ENCODE results near the gene NUTM2E.
"Not testable (repeated sequence)": the region's sequence is repeated elsewhere in the genome, so short reads cannot be mapped to it uniquely, and the experiment has no call there.

Gene NUTM2E, protein sequence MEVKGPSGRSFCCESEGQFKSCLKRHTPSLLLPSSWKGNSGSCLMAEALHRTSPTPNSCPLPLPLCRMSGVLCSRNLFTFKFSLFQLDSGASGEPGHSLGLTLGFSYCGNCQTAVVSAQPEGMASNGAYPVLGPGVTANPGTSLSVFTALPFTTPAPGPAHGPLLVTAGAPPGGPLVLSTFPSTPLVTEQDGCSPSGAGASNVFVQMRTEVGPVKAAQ (N-terminal part only)

DNA sequence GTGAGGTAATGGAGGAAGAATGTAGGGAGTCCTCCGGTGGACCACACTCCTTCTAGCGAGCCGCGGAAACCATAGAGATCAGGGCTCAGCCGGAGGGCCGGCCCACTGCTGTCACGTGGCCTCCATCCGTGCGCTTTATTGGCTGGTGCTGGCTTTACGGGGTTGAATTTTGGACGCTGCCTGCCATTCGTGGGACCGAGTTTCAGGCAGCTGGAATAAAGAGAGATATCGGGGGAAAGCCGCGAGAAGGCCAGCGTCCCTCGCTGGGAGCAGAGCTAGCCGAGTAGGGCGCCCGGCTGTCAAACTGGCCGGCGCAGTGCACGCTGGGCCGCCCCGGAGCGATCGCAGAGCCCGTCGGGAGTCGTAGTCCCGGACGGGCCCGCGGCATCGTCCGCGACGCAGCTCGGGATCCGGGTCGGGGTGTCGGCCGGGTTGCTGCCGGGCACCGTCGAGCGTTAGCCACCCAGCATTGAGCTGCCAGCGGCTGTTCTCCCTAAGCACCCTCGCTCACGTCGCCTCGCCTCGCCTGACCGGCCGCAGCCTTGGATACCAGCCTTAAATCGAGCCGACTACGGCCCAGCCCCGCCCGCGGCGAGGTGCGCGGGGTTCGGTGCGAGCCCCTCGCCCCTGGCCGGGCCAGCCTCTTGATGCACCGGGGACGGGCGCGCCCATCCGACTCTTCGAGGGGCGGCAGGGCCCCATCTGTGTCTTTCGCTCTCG, at the start of gene NUTM2E:
Gene NUTM2E (plus strand): TSS at position 244 of the 720 bp plus-strand sequence. CDS start 15,002 bp downstream, outside the sequence.
- DNase-seq (ENCODE audit: low read depth): peak; percentile 55
- peak within 1 kb of the TSS; percentile 59 for H3K4me3 ChIP-seq (ENCODE audit: low read depth, low read length)

DNA sequence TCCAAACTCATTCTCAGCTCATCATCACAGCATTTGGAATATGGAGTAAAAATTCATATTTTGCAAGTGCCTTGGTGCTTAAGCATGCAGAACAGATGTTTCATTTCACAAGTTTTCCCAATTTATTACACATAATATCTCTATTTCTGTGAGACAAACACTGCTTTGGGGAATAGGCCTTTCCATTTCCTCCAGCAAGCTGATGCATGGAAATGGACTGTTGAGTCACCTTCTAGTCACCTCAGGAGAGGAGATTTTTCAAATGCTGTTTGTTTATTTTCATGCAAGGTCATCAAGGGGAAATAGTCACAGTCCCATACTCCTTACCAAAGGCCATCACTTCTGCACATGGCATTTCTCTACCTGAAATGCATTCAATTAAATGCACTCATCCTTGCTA, 48.5 kb upstream of the NUTM2E start:
- DNase-seq (ENCODE audit: low read depth); H3K4me3 ChIP-seq (ENCODE audit: low read depth, low read length): not testable (repeated sequence)

DNA sequence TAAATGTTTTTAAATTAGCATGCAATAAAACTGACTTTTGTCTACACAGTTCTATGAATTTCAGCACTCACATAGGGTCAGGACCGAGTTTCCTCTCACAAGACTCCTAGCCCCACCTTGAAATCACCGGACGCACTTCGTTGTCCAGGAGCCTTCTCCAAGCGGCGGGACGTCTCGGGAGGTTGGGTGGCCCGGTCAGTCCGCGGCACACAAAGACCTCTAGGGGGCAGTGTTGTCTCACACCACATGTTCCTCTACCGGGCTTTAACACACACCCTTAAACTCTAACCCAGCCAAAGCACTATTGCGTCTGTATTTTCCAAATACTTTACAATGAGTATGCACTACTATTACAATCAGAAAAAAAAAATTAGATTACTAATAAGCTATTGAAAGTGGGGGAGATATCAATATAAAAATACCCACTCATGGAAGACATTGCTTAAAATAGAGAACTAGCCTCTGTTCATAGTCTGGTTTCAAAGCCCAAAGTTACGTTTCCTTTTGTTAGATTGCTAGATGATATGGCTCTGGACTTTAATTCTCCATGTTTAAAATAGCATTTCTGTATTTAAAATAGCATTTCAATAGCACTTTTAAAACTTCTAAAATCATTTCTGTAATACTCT, 47.1 kb upstream of the NUTM2E start:
- DNase-seq (ENCODE audit: low read depth): peak; percentile 68
- TF ChIP-seq, protein P1, sequence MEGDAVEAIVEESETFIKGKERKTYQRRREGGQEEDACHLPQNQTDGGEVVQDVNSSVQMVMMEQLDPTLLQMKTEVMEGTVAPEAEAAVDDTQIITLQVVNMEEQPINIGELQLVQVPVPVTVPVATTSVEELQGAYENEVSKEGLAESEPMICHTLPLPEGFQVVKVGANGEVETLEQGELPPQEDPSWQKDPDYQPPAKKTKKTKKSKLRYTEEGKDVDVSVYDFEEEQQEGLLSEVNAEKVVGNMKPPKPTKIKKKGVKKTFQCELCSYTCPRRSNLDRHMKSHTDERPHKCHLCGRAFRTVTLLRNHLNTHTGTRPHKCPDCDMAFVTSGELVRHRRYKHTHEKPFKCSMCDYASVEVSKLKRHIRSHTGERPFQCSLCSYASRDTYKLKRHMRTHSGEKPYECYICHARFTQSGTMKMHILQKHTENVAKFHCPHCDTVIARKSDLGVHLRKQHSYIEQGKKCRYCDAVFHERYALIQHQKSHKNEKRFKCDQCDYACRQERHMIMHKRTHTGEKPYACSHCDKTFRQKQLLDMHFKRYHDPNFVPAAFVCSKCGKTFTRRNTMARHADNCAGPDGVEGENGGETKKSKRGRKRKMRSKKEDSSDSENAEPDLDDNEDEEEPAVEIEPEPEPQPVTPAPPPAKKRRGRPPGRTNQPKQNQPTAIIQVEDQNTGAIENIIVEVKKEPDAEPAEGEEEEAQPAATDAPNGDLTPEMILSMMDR (conservative IDR thresholded peaks at IDR 0.05; ENCODE audit: low read depth, low read length): peak; percentile 41
- not testable (repeated sequence) for H3K4me3 ChIP-seq (ENCODE audit: low read depth, low read length)

DNA sequence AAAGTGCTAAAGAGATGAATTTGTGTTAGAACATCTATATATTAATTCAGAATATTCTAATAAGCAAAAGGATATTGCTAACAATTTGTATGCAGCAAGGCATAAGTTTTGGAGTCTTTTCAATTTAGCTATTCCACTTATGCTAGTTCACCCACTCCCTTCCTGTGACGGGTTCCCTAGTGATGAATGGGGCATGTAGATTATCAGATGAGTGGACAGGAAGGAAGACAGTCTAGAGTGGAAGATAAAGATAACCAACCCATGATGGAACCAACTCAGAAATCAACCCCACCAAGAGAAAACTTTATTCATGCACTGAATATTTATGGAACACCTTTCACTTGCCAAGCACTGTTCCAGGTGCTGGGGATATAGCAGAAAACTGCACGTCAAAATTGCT, 46.5 kb upstream of the NUTM2E start:
- H3K4me3 ChIP-seq (ENCODE audit: low read depth, low read length); DNase-seq (ENCODE audit: low read depth): not testable (repeated sequence)

DNA sequence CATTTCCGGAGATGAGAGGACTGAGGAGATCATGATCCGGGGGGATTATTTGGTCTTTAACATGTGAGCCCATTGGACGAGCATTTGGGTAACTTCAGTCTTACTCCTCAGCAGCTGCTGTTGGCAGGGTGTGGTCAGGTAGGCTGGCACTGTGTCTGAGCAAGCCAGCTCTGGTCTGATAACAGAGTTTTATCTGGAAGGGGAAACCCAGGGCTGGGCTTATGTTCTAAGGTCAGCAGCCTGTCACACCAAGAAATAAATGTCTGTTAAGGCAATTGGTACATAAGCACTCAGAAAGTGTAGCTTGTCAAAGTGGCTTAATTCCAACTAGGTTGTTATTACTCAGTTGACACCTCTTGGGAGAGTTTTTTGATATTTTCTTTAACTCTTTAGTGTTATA, 45.0 kb upstream of the NUTM2E start:
- not testable (repeated sequence) for H3K4me3 ChIP-seq (ENCODE audit: low read depth, low read length); DNase-seq (ENCODE audit: low read depth)

DNA sequence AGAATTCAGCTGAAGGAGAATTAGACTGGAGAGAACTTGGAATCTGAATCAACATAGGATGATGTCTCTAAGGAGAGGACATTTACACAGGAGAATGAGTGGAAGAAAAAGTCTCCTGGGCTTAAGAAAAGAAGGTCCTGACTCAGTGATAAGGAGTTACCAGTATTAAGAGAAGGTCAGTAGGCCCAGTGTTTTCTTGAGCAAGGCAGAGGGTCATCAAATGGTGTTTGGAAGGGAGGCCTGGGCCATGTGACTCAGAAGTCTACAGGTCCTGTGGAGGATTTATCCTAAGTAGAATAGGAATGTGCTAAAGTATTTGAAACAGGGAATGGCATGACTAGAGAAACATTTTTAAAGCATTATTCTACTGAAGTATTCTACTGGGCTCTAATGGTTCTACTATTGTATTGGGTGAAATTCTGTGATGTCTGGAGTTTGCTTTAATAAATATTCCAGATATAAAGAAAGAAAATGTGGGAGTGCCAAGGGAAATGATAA, 39.0 kb upstream of the NUTM2E start:
- not testable (repeated sequence) for DNase-seq (ENCODE audit: low read depth); H3K4me3 ChIP-seq (ENCODE audit: low read depth, low read length)

DNA sequence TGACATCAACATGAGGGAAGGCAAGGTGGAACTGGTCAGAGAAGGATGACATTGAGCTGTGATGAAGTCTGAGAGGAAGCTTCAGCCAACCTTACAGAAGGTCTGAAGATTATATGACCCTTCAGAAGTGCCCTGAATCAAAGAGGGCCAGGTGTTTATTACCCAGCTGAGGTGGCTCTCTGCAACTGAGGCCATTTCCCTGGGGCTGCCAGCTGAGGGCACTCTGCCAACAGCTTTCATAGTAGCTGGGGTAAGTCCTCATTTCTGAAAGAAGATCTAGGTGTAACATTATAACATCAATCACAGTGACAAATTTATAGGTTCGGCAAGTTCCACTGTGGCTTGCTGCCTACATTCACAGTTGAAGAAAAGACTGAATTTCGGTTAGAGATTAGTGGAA, 37.2 kb upstream of the NUTM2E start:
- not testable (repeated sequence) for DNase-seq (ENCODE audit: low read depth)

DNA sequence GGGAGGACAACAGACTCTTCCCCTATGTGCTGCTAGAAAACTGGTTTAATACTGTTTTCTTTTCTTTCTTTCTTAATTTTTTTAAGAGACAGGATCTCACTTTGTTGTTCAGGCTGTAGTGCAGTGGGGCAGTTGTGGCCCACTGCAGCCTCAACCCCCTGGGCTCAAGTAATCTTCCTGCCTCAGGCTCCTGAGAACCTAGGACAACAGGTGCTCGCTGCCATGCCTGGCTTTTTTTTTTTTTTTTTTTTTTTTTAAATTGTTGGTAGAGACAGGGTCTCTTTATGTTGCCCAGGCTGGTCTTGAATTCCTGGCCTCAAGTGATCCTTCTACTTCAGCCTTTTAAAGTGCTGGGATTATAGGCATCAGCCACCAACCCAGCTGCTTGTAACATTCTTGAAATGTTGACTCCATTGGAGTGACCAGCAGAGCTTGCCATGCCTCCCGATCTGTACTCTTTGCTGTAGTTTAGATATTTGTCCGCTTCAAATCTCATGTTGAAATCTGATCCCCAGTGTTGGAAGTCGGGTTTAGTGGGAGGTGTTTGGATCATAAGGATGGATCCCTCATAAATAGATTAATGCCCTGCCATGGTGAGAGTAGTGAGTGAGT, 34.5 kb upstream of the NUTM2E start:
- DNase-seq (ENCODE audit: low read depth); H3K4me3 ChIP-seq (ENCODE audit: low read depth, low read length): not testable (repeated sequence)

More for the DNA sequence above, 37.2 kb upstream of the NUTM2E start:
- not testable (repeated sequence) for H3K4me3 ChIP-seq (ENCODE audit: low read depth, low read length)

DNA sequence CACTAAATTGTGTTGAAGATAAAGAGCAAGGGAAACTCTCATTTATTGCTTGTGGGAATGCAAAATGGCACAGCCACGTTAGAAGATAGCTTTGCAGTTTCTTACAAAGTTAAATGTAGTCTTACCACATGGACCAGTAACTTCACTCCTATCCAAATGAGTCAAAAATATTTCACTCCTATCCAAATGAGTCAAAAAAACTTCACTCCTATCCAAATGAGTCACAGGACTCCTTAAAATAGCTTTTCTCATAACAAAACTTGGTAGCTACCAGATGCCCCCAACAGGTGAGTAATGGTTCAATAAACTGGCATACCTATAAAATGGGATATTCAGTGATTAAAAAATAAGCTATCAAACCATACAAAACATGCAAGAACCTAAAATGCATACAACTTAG, 27.2 kb upstream of the NUTM2E start:
- H3K4me3 ChIP-seq (ENCODE audit: low read depth, low read length); DNase-seq (ENCODE audit: low read depth): not testable (repeated sequence)

DNA sequence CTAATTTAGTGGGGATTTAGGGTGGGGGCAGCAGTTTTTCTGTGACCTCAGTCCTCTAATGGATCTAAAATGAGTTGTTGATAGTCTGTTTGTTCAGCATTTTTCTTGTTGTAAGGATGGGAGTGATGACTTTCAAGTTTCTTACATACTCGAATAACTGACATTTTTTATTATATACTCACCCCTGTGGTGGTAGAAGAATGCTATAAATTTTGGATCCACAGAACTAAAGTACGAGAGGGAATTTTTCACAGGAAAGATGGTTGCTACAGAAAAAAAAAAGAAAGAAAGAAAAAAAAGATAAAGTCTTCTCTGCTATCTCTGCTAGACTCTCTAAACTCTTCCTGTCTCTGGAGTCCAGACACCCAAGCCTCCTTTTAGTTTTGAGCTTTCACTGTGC, 20.7 kb upstream of the NUTM2E start:
- peak; percentile 5 for DNase-seq (ENCODE audit: low read depth)
- H3K4me3 ChIP-seq (ENCODE audit: low read depth, low read length): not testable (repeated sequence)

DNA sequence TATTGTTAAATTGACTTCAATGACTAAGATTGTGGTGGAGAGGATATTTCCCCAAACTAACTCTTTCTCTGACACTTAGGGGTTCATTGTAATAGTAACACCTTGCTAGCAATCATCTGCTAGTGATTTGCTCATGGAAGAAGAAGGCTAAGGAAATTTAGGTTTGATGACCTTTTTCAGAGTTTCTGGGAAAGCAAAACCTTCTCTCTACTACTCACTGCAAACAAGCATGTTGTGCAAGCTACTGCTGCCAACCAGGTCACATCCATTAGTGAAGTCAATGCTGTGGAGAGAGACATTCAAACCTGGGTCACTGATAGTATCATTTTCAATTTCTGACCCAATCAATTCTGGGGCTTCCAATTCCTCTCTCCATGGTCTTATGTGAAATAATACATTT, 14.6 kb upstream of the NUTM2E start:
- not testable (repeated sequence) for H3K4me3 ChIP-seq (ENCODE audit: low read depth, low read length); DNase-seq (ENCODE audit: low read depth)

DNA sequence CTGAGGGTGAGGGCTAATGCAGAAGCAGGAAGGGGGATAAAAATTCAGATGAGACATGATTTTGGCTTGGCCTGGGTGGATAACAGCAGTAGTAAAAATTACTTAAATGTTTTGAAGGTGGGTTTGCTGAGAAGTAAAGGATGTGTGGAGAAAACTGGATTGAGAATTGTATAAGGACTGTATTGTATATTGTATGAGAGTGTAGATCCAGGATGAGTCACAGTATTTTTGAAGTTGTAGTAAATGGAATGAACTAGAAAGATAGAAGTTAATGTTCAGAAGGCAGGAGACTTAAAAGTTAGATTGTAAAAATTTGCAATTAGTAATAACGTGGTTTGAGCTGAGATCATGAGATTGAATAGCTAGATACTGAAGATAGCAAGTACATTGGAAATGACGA, 10.2 kb upstream of the NUTM2E start:
- DNase-seq (ENCODE audit: low read depth); H3K4me3 ChIP-seq (ENCODE audit: low read depth, low read length): not testable (repeated sequence)

DNA sequence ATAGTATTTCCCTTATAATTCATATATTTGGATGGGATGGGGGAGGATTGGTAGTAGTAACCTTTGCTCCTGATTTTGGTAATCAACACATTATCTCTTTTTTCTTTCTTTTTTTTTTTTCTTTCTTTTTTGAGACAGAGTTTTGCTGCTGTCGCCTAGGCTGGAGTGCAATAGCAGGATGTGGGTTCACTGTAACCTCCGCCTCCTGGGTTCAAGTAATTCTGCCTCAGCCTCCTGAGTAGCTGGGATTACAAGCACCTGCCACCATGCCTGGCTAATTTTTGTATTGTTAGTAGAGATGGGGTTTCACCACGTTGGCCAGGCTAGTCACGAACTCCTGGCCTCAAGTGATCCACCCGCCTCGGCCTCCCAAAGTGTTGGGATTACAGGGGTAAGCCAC, 3.2 kb upstream of the NUTM2E start:
- not testable (repeated sequence) for DNase-seq (ENCODE audit: low read depth); H3K4me3 ChIP-seq (ENCODE audit: low read depth, low read length)

DNA sequence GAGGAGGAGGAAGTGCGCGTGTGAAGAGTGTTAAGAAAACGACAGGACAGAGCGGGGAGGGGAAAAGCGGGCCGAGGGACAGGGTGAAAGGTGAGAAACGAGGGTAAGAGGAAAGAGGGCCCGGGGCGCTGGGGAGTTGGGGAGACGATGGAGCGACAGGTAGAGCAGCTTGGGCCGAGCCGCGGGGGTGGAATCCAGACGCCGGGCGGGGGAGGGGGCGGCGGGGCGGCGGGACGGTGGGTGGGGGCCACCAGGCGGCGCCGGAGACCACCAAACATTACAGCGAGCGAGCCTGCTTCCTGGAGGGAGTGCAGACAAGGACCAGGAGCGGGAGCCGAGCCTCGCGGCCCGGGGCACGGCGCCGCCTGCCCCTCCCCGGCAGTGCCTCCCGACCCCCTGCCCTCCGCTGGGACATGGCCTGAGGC, 940 bp upstream of the NUTM2E start:
- DNase-seq (ENCODE audit: low read depth): not testable (repeated sequence)

DNA sequence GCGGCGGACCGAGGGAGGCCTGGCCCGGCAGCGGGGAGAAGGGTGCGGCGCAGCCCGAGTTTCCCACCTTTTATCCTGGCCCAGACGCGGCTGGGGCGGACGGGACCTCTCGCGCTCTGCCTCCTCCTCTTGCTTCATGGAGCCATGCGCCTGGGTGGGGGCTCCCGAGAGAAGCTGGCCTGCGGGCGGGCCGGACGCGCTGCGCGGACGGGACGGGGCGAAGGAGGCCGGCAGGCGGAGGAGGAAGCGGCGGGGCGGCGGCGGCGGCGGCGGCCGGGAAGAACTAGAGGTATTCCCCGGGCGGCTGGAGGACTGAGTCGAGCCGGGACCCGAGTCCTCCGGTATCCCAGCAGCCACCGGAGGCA, 426 bp upstream of the NUTM2E start:
- peak; percentile 1 for DNase-seq (ENCODE audit: low read depth)
- peak overlapping the region; percentile 51 for H3K4me3 ChIP-seq (ENCODE audit: low read depth, low read length)

More for the DNA sequence above, 940 bp upstream of the NUTM2E start:
- peak overlapping the region; percentile 51 for H3K4me3 ChIP-seq (ENCODE audit: low read depth, low read length)

DNA sequence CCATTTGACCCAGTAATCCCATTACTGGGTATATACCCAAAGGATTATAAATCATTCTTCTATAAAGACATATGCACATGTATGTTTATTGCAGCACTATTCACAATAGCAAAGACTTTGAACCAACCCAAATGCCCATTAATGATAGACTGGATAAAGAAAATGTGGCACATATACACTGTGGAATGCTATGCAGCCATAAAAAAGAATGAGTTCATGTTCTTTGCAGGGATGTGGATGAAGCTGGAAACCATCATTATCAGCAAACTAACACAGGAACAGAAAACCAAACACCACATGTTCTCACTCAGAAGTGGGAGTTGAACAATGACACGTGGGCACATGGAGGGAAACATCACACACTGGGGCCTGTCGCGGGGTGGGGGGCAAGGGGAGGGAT, 7.3 kb downstream of the NUTM2E start:
- not testable (repeated sequence) for H3K4me3 ChIP-seq (ENCODE audit: low read depth, low read length); DNase-seq (ENCODE audit: low read depth)

DNA sequence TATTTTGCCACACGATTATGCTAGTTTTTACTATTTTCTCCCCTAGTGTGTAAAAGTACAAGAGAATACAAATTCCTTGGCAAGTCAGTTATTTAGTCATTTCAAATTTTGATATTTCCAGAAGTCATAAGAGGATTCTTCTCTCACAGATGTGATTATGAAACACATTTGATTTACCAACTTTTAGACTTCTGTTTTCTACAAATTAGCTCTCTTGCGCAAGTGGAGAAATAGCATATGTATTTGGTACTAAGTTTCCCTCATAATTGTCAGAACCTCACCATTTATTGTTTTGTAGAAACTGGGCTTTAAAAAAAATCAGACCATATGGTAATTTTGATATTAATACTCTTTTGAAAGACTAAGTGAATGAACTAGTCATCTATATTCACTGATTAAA, 9.4 kb downstream of the NUTM2E start:
- not testable (repeated sequence) for H3K4me3 ChIP-seq (ENCODE audit: low read depth, low read length); DNase-seq (ENCODE audit: low read depth)

DNA sequence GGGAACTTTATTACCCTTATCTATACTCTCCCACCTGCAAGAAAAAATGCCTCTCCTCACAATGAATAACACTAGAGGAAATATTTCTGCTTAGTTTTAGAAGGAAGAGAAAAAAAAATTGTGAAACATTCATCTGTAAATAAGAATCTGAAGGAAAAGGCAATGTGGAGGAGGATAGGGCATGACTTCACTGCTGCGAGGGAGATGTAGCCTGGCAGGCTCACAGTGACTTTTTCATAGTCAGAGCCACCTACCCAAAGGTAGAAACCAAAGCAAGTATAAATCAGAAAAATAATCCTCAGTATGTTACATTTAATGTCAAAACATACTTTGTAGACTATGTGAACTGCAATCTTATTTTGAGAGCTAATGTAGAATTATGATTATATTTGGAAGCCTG, 10.4 kb downstream of the NUTM2E start:
- H3K4me3 ChIP-seq (ENCODE audit: low read depth, low read length); DNase-seq (ENCODE audit: low read depth): not testable (repeated sequence)
